Left renal pelvis (tissue), 4 donors: ENCODE measurements around the gene ARPC2. TPM values are rescaled to one million over a fixed set of nuclear protein-coding genes. Genes with fewer than 3 reads are reported as not detected.

ENCODE experiments used
- polyA plus RNA-seq, 4 donors: library from polyadenylated mRNA; unstranded; fragments of 120-200 nt; gene quantifications; one replicate each; pipeline ENCODE4 v1.2.1, GENCODE V29; 2013; ENCODE audit not compliant: insufficient read length in 4 of 4

Gene ARPC2
- polyA plus RNA-seq, 4 donors = 216 to 275 (median 255) TPM

Other genes starting within 250 kb of the ARPC2 start
- 10 to 100 TPM; 57.5 to 82.9 (median 63.6) TPM for gene TNS1, start 214.2 kb upstream of the ARPC2 start, polyA plus RNA-seq
- gene RUFY4, start 147.9 kb upstream of the ARPC2 start, polyA plus RNA-seq = under 1 TPM in 3 of 4 donors, not detected in 1; 0.11 to 0.50 (median 0.37) TPM
- gene CXCR2, start 91.2 kb upstream of the ARPC2 start, polyA plus RNA-seq = 1 to 10 TPM in 1 of 4 donors, under 1 TPM in 3; 0.06 to 1.3 (median 0.41) TPM
- under 1 TPM in 1 of 4 donors, not detected in 3; 0.55 TPM for gene CXCR1, start 50.2 kb upstream of the ARPC2 start, polyA plus RNA-seq
- gene GPBAR1, start 43.8 kb downstream of the ARPC2 start, polyA plus RNA-seq = 1 to 10 TPM; 1.6 to 2.8 (median 1.9) TPM
- 100 to 1,000 TPM in 3 of 4 donors, 10 to 100 TPM in 1; 75.6 to 140 (median 117) TPM for gene AAMP, start 52.9 kb downstream of the ARPC2 start, polyA plus RNA-seq
- gene PNKD, start 53.3 kb downstream of the ARPC2 start, polyA plus RNA-seq = 100 to 1,000 TPM in 2 of 4 donors, 10 to 100 TPM in 2; 46.5 to 127 (median 96.1) TPM
- 10 to 100 TPM; 72.2 to 94.0 (median 86.5) TPM for gene TMBIM1, start 75.3 kb downstream of the ARPC2 start, polyA plus RNA-seq
- gene CATIP, start 139.7 kb downstream of the ARPC2 start, polyA plus RNA-seq = 1 to 10 TPM in 3 of 4 donors, under 1 TPM in 1; 0.19 to 6.5 (median 4.9) TPM
- gene SLC11A1, start 165.1 kb downstream of the ARPC2 start, polyA plus RNA-seq = 1 to 10 TPM in 2 of 4 donors, under 1 TPM in 2; 0.57 to 1.5 (median 1.0) TPM
- gene CTDSP1, start 182.7 kb downstream of the ARPC2 start, polyA plus RNA-seq = 100 to 1,000 TPM; 131 to 162 (median 132) TPM
- 10 to 100 TPM in 3 of 4 donors, under 1 TPM in 1; 0.75 to 28.8 (median 19.5) TPM for gene VIL1, start 201.9 kb downstream of the ARPC2 start, polyA plus RNA-seq